PC-3 (cell line): ENCODE results near the gene KCTD1.

Experiments used
- EZH2 ChIP-seq: fragments of 300-600 bp; sonication (generic); IDR thresholded peaks from one replicate; pipeline ENCODE4 v1.6.1; 2017; ENCODE audit warnings: antibody characterized with exemption, mild to moderate bottlenecking, low read length; ENCODE audit not compliant: unreplicated experiment
- TF ChIP-seq, protein P1 (sequence below): fragments of 300-600 bp; sonication (generic); conservative IDR thresholded peaks from 2 replicates; pipeline ENCODE4 v1.5.1; 2017; ENCODE audit warnings: antibody characterized with exemption, low read depth, mild to moderate bottlenecking, low read length

DNA sequence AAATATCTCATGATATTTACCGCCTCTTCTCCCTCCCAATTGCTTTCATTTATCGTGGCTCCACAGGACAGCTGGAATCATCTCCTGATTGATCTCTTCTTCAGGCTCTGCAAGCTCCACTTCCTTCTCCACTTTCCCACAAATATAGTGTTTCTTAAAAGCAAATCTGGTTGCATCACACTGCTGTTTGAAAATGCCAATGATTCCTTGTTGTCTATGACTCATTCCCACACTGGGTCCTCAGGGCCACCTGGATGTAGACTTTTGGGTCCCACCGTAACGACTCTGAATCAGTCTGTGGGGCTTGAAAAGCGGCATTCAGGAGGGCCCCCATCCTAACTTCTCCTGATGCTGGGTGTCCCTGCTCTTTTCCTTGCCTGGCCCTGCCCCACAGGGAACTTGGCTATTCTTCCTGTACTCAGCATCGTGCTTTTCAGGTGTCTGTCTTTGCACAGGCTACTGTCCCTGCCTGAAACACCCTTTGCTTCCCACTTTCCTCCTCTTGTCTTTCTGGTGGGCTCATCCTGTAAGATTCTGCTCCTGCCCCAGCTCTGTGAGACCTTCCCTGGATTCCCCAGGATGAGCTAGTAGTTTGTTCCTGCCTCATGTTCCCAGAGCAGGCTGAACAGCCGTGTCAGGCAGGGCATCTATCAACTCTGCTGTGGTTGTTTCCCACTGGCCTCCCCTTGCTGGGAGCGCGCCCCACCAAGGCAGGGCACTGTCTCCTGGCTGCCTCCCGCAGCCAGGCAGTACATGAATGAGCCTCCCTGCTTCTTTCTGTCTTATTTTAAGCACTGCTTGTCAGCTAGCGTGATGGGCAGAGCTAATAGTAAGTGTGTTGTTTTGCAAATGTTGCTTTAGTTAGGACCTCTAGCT is 111.9 kb downstream of the KCTD1 start:
- TF ChIP-seq, protein P1, sequence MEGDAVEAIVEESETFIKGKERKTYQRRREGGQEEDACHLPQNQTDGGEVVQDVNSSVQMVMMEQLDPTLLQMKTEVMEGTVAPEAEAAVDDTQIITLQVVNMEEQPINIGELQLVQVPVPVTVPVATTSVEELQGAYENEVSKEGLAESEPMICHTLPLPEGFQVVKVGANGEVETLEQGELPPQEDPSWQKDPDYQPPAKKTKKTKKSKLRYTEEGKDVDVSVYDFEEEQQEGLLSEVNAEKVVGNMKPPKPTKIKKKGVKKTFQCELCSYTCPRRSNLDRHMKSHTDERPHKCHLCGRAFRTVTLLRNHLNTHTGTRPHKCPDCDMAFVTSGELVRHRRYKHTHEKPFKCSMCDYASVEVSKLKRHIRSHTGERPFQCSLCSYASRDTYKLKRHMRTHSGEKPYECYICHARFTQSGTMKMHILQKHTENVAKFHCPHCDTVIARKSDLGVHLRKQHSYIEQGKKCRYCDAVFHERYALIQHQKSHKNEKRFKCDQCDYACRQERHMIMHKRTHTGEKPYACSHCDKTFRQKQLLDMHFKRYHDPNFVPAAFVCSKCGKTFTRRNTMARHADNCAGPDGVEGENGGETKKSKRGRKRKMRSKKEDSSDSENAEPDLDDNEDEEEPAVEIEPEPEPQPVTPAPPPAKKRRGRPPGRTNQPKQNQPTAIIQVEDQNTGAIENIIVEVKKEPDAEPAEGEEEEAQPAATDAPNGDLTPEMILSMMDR = no peak
- no peak for TF ChIP-seq EZH2
